Anterior cingulate cortex (tissue), 58 donors: ENCODE data around the gene SLIT3.

Source experiments
- DNase-seq, 58 donors: peaks; one replicate each; lab custom pipeline; 2025; lab: John Stamatoyannopoulos, UW

SLIT3 gene

GRCh38 chr5:168917947-168918600 is 382.9 kb downstream of the SLIT3 start:
- DNase-seq: no peak

DNA sequence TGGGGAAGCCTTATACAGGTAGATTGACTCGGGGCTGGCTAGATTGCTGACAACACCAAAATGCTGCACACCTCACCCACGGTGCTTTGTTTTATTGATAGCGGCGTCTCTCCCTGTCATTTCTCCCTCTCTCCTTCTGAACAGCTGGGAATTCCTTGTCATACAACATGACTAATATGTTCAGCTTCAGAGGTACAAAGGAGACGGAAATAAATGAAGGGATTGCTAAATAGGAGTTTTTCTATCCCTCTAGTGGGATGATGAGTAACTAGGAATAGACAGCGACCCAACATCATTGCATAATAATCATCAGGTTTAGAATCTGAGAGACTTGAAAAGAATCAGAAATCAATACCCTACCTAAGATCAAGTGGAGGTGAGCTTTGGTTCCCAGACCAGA is 384.1 kb downstream of the SLIT3 start:
- DNase-seq: no peak

DNA sequence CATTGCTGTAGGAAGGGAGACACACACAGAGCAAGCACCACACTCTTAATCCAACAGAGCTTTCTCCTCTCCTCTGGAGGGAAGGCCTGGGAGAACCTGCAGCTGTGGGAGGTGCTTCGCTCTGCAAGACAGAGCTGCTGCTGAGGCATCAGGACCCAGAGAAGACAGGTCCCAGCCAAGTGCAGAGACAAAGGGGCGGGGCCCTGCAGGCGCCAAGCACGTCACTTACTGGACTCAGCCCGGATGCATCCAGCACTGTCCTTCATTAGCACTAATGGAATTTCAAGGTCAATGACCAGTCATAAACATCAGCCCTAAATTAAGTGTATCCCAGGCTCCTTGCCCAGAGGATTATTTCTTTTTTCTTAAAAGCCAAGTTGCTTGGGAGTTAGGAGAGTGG is 384.7 kb downstream of the SLIT3 start:
- DNase-seq: no peak

DNA sequence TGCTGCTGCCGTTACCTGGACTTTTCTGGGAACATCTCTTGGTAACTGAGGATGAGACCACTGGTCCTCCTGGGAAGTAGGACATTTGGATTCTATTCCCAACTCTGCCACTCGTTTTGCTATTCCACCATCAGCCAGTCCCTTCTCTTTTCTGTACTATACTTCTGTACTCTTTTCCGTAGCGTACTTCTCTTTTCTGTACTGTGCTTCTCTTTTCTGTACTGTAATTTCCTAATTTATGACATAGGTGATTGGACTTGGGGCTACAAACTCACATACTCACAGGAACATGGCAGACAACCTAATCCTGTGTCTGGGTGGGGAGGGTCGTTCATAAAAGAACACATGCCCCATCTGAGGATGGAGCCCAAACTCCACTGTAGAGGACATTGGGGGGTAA is 386.4 kb downstream of the SLIT3 start:
- DNase-seq: no peak

GRCh38 chr5:168910874-168911273 is 390.1 kb downstream of the SLIT3 start:
- no peak for DNase-seq

- DNase-seq: no peak
Observed at GRCh38 chr5:168908207-168908606, 392.7 kb downstream of the SLIT3 start.

DNA sequence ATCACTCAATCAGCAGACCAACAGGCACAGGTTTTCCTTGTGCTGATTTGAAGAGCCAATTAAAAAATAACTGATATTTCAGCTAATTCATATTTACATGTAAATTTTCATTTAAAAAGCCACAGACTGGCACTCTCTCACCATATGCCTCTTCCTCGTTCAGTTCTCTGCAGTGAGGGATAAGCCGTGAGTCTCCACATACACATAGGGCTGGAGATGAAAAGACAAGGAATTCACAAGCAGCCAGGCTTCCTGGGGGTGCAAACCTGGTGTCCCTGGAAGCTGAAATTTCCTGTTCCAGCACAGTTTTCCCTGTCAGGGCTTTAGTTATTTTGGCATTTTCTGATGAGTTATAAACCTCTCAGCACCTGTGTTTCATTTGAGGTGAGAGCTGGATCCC is 397.9 kb downstream of the SLIT3 start:
- no peak for DNase-seq

- no peak for DNase-seq
Observed at GRCh38 chr5:168899673-168900072, 401.3 kb downstream of the SLIT3 start.

- no peak for DNase-seq
Observed at GRCh38 chr5:168899264-168899663, 401.7 kb downstream of the SLIT3 start.

GRCh38 chr5:168898247-168898911 is 402.6 kb downstream of the SLIT3 start:
- DNase-seq: no peak

DNA sequence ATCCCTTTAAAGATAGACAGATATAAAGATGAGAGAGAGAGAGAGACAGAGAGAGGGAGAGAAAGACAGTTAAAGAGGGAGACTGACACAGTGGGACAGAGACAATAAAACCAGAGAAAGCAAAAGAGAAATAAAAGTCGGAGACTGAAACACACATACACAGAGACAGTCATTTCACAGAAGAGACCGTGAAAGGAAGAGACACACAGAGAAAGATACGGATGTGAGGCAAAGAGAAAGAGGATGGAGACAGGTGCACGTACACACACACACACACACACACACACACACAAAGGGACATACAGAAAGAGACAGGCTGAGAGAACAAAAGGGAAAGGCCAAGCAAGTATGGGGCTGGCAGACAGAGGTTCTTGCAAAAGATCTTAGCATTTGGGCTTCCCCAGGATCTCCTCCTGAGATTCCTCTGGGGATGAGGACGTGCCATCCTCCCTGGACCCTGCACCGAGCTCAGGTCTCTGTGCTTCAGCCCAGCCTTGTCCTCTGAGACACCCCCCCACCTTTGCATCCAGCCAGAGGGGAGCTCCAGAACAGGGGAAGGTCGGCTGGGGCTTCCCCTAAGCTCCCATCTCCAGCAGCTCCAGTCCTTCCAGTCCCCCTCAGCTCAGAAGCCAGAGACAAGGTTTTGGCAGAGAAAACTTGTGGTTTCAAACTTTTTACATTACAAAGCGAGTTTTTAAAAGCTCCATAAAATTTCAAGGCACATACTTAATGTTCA is 403.4 kb downstream of the SLIT3 start:
- no peak for DNase-seq

DNA sequence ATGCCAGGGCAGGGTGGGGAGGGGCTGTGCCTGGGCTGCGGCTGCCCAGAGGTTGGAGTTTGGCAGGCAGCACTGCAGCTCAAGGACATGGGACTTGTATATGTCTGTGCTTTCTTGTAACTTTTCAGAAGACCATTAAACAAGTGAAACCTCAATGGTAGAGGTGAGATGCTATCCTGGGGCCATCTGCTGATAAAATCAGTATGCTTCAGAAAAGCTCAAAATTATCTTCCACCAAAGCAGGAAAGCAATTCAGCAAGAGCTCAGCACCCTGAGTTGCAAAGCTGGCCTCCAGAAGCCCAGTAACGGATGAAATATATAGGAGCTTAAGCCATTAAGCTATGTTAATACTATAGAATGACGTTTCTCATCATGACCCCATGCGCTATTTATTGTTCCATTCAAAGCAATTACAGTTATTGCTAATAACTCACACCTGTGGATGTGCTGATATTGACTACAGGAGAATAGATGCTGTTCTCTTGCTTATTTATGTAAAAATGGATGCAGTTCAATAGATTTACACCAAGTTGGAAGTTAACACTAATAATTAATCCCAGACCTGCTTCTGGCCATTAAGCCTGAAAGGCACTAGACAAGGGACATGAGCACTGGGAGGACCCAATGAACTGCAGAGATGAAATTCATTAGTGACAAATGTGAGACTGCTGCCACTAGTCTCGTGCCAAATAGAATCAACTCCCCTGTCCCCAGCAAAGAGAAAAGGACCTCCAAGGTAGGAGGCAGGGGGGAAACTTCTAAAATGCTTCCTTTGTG is 405.5 kb downstream of the SLIT3 start:
- DNase-seq: no peak

GRCh38 chr5:168893283-168893682 is 407.7 kb downstream of the SLIT3 start:
- DNase-seq: no peak

DNA sequence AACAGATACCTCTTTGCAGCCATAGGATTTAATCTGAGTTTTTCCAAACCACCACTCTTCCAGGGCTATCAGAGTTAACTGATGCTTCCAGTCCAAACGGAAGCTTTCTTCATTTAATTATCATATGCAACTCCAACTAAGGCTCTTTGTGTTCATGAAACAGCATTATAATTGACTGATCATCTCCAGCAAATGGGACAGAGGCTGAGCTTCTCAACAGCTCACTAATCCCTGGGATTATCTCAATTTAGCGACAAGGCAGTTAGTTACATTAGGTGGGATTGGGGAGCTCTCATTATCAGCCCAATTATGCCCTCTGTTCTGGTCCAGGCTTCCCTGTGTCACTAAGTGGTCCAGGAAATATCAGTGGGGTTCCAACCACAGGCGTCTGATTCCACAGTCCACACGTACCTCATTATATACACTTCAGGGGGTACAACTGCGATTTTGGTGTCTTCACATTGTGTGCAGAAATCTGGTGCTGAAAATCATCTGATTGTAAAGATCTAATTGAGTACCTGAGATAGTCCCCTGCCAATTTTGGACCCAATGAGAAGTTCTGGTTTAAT is 408.2 kb downstream of the SLIT3 start:
- no peak for DNase-seq

DNA sequence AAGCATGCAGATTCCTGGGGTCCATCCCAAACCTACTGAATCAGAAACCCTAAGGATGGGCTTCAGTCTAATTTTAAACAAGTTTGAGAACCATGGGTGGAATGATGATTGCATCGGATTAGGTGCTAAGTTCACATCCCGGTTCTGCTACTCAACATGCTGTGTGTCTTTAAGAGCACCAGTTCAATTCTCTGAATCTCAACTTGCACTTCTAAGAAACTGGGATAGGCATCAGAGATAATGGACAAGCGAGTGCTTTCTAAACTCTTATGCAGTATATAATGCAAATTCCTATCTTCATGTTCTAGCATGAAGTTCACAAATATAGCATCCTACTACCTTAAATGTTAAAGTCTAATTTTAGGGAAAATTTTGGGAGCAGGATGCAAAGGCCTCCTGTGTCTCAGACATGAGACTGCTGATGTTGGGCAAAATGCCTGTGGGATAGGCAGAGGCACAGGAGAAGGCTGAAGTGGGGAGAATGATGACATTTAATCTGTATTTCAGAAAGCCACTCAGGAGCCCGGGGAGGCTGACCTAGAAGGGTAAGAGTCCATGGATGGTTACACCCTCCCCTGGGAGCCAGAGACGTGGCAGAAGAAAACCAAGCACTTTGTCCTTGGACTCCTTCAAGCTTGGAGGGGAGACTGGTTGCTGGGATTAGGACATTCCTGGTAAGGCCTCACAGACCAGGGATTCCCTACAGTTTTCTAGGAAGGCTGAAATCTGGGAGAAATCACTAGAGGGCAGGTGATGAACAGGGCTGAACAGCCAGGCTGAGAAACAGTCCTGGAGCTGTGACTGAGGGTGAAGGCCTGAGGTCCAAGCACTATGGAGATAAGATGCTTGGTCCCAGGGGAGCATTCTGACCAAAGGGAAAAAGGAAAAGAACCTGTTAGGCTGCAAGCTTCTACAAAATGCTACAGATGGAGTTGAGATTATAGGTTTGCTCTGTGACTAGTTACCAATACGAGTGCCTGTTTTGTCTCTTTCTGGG is 409.8 kb downstream of the SLIT3 start:
- DNase-seq: no peak

DNA sequence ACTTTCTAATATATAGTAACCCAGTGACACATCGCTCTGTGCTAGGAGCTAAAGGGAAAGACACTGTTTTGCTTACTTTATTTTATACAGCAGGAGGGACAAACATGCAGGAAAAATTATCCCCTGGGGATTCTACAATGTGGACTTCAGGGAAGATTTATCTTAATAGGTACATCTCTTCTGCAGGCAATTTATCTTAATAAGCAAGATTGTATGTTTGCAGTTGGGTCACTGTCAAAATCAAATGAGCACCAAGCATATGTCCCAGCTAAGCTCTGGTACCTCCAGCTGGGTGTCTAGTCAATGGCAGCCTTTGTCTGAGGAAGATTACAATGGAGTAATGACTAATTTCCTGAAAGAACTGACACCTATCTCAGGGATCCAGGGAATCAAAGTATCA is 411.9 kb downstream of the SLIT3 start:
- no peak for DNase-seq

DNA sequence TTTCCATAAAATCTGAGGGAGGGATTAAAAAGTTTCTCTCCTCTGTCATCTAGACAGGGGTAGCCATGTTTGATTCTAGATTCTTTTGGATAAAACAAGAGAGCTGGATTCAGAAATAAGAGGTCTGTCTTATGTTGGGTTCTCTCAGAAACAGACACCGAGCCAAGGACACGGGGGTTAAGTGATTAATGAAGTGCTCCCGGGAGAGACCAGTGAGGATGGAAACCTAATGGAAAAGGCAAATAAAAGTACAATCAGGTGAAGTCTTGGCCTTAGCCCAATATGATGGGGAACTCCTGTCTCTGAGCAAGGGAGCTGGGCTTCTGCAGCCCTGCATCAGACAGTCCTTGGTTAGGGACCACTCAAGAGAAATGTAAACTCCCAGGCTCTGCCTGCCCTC is 413.0 kb downstream of the SLIT3 start:
- no peak for DNase-seq

DNA sequence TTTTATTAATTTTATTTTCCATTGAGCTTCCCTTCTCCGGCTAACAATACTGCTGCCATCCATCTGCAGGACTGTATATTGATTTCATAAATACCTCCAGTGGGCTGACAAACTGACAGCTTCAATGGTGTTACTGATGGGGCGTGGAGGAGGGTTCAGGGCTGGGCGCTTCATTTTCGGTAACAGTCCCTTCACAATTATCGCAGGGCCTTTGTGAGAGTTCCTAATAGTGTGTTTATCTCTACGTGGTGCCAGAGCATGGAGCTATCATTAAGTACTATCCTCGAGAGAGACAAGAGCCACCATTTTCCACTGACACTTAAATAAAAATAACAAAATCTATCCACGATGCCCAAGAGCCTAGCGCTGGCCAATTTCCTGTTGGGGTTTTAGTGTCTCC is 414.8 kb downstream of the SLIT3 start:
- no peak for DNase-seq

DNA sequence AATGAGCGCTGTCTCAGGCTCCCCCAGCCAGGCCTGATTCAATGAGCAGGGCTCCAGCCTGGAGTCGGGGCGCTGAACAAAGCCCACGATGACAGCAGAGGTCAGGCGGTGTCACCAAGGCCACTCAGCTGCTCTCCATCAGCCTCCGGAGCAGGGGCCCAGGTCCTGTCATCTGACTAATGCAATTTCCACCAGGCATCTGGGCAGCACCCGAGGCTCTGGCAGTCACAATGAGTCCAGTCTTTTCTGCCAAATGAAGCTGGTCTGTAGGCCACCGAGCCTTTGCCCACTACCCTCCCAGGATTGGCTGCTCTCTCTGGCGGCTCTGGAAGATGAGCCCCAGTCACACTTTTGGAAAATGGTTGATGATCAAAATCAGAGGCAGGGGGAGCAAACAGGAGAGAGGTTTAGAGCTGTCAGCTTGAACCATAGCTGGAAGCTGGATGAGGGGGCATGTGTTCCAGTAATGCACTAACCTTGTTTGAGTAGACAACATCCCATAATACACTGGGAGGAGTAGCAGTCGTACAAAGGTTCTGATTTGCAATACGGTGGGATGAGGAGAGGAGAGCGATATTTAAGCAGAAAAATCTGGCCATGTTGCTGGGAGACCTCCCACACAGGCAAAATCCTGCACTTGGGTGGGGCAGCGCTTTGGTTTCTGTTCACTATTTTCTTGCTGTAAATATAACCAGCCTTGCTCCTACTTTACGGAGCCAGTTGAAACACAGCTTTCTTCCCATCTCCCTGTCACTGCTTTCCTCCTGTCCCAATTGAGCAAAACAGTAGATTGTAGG is 415.4 kb downstream of the SLIT3 start:
- DNase-seq: peak in 20 of 58 donors; percentile 2 to 40 (median 10)
